Measurements from ENCODE around the gene OBP2A.

DNA sequence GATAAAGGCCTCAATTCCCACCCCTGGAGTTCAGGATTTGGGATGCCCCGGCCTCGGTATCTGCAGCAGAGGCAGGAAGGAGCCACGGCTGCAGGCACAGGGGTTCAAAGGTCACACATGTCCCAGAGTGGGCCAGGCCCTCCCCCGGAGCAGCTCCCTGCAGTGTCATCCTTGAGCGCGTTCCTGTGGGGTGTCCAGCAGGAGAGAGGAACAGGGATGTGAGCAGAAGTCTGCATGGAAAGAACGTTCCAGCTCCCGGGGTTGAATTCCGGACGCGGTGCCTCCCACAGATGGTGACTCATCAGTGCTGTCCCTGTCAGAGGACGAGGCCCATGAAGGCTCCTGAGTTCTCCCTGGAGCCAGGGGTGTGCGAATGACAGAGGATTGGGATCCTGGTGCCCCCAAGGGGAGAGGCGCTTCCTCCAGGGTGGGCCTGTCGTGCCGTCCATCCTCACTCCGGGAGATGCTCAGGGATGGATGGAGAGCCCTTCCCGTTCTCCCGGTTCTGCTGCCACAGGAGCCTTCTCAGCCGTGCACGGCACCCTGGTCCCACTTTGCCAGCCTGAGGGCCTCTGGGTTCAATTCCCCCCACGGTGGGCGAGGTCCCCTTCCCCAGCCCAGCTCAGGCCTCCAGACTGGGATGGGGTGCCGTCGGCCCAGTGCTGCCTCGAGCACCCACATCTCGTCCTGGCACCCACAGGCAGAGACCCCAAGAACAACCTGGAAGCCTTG is 21.6 kb upstream of the OBP2A start:
- TF ChIP-seq POLR2A (IDR thresholded peaks at IDR 0.05) (no peak), POLR2AphosphoS5 (IDR thresholded peaks at IDR 0.05) (no peak)
